Stimulated activated CD4-positive, alpha-beta T cell treated with anti-CD3 and anti-CD28 coated beads, Interleukin-2, amount 100 ng/mL, for 4 hours (primary cell): Measurements from ENCODE around the gene SSRP1.

Experiments
- DNase-seq: peaks from one replicate; pipeline ENCODE4 v3.0.0-alpha.2; 2020; ENCODE audit warnings: low read depth

The SSRP1 gene

GRCh38 chr11:57315491-57315890, 20.2 kb downstream of the SSRP1 start:
- DNase-seq: no peak

GRCh38 chr11:57314221-57314973, 21.3 kb downstream of the SSRP1 start:
- DNase-seq: no peak

GRCh38 chr11:57313788-57314135, 21.9 kb downstream of the SSRP1 start:
- DNase-seq: no peak

- no peak for DNase-seq
Observed at GRCh38 chr11:57313071-57313787, 22.5 kb downstream of the SSRP1 start.

- no peak for DNase-seq
Observed at GRCh38 chr11:57312511-57313021, 23.1 kb downstream of the SSRP1 start.

- DNase-seq: peak; percentile 45
Observed at GRCh38 chr11:57311109-57311936, 24.4 kb downstream of the SSRP1 start.

- DNase-seq: no peak
Observed at GRCh38 chr11:57310630-57311086, 25.0 kb downstream of the SSRP1 start.

GRCh38 chr11:57310091-57310490, 25.6 kb downstream of the SSRP1 start:
- no peak for DNase-seq

GRCh38 chr11:57309106-57310059, 26.3 kb downstream of the SSRP1 start:
- no peak for DNase-seq

GRCh38 chr11:57308426-57309060, 27.1 kb downstream of the SSRP1 start:
- no peak for DNase-seq

- DNase-seq: no peak
Observed at GRCh38 chr11:57307666-57308270, 27.9 kb downstream of the SSRP1 start.

GRCh38 chr11:57306940-57307565, 28.6 kb downstream of the SSRP1 start:
- DNase-seq: no peak

- no peak for DNase-seq
Observed at GRCh38 chr11:57306161-57306876, 29.4 kb downstream of the SSRP1 start.

GRCh38 chr11:57305523-57305922, 30.2 kb downstream of the SSRP1 start:
- no peak for DNase-seq

GRCh38 chr11:57303990-57304579, 31.6 kb downstream of the SSRP1 start:
- DNase-seq: no peak

GRCh38 chr11:57303280-57303989, 32.3 kb downstream of the SSRP1 start:
- no peak for DNase-seq

- DNase-seq: no peak
Observed at GRCh38 chr11:57302489-57302888, 33.2 kb downstream of the SSRP1 start.
